GM11168 (cell line): ENCODE results near the gene UBL4A.
"Not testable (repeated sequence)": the region's sequence is repeated elsewhere in the genome, so short reads cannot be mapped to it uniquely, and the experiment has no call there.

Experiments used
- in situ Hi-C: fragments of 300-500 bp; cut with MboI; formaldehyde crosslinking; loops from one replicate; pipeline ENCODE4 v1.12.0; 2022; ENCODE audit warnings: low sequenced_read_pairs; ENCODE audit not compliant: unreplicated experiment

UBL4A gene

GRCh38 chrX:154511761-154512160 lies 25.3 kb upstream of the UBL4A start:
- in situ Hi-C loops = no loop called here

- in situ Hi-C loops = no loop called here
These were observed 23.0 kb upstream of the UBL4A start for GRCh38 chrX:154509455-154509854.

GRCh38 chrX:154508384-154508745 lies 21.9 kb upstream of the UBL4A start:
- in situ Hi-C loops = no loop called here

- in situ Hi-C loops = no loop called here
These were observed 21.4 kb upstream of the UBL4A start for GRCh38 chrX:154507673-154508383.

- in situ Hi-C loops = no loop called here
These were observed 20.3 kb upstream of the UBL4A start for GRCh38 chrX:154506483-154507332.

- in situ Hi-C loops = no loop called here
These were observed 19.3 kb upstream of the UBL4A start for GRCh38 chrX:154505734-154506133.

GRCh38 chrX:154502989-154503388 lies 16.6 kb upstream of the UBL4A start:
- in situ Hi-C loops = no loop called here

GRCh38 chrX:154502098-154502497 lies 15.7 kb upstream of the UBL4A start:
- in situ Hi-C loops = no loop called here

GRCh38 chrX:154501423-154501822 lies 15.0 kb upstream of the UBL4A start:
- in situ Hi-C loops = not testable (repeated sequence)

GRCh38 chrX:154496591-154497137 lies 10.2 kb upstream of the UBL4A start:
- in situ Hi-C loops = not testable (repeated sequence)

- in situ Hi-C loops = no loop called here
These were observed 9.1 kb upstream of the UBL4A start for GRCh38 chrX:154495472-154495922.

GRCh38 chrX:154494715-154495114 lies 8.3 kb upstream of the UBL4A start:
- in situ Hi-C loops = no loop called here

- in situ Hi-C loops = no loop called here
These were observed 4.1 kb upstream of the UBL4A start, which contains the start of gene SLC10A3 for GRCh38 chrX:154490414-154491083. TSS of gene SLC10A3 (minus strand) at chrX:154490629. CDS start at chrX:154488940, 1,689 bp downstream.

GRCh38 chrX:154490021-154490413 lies 3.6 kb upstream of the UBL4A start:
- in situ Hi-C loops = no loop called here

- in situ Hi-C loops = no loop called here
These were observed 2.8 kb upstream of the UBL4A start for GRCh38 chrX:154489182-154489581.

GRCh38 chrX:154488336-154489075 lies 2.1 kb upstream of the UBL4A start:
- in situ Hi-C loops = no loop called here

GRCh38 chrX:154487518-154488290 lies 1.3 kb upstream of the UBL4A start:
- in situ Hi-C loops = no loop called here

- in situ Hi-C loops = no loop called here
These were observed 391 bp downstream of the UBL4A start for GRCh38 chrX:154486052-154486395.
